ENCODE results near the gene FOXP1.
A peak's percentile ranks its signal among the peaks of the same experiment; 100 is the strongest.
"Not testable (repeated sequence)": the region's sequence is repeated elsewhere in the genome, so short reads cannot be mapped to it uniquely, and the experiment has no call there.

Gene FOXP1

DNA sequence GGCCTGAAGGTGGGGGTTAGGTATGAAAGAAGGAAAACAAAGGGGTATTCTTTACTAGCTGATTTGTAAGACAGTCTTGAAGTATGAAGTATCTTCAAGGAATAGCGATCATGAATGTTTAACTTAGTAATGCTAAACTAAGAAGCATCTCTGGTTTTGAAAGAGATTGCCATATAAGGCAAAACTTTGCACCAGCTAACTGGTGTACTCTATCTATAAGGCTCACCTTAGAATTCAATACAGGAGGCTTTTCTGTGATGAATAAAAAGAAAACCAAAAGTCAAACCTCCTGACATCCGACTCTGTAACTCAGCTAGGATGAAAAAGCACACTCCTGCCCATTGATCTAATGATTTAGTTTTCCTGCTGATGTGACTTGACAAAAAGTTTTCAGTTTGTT lies 54.7 kb downstream of the FOXP1 start:
- no peak for DNase-seq (ENCODE audit: low read depth)

- DNase-seq (ENCODE audit: low read depth): not testable (repeated sequence)
Observed at GRCh38 chr3:71526448-71526847, 57.1 kb downstream of the FOXP1 start.

GRCh38 chr3:71525391-71525790 lies 58.1 kb downstream of the FOXP1 start:
- no peak for DNase-seq (ENCODE audit: low read depth)

GRCh38 chr3:71524672-71525071 lies 58.9 kb downstream of the FOXP1 start:
- DNase-seq (ENCODE audit: low read depth): no peak

- DNase-seq (ENCODE audit: low read depth): no peak
Observed at GRCh38 chr3:71523628-71524027, 59.9 kb downstream of the FOXP1 start.

- DNase-seq (ENCODE audit: low read depth): no peak
Observed at GRCh38 chr3:71521940-71522876, 61.3 kb downstream of the FOXP1 start.

DNA sequence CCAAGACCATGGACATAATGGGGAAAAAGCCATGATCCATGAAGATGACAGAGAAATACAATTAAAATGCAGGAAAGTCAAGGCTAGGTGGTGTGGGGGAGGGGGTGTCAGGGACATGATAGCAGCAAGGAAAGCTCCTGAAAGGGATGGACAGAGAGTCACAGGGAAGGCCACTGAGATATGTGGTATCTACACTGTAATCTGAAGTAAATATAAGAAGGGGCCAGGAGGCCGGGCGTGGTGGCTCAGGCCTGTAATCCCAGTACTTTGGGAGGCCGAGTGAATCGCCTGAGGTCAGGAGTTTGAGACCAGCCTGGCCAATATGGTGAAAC lies 62.5 kb downstream of the FOXP1 start:
- no peak for DNase-seq (ENCODE audit: low read depth)

GRCh38 chr3:71520161-71521020 lies 63.1 kb downstream of the FOXP1 start:
- no peak for DNase-seq (ENCODE audit: low read depth)

GRCh38 chr3:71518089-71518488 lies 65.4 kb downstream of the FOXP1 start:
- DNase-seq (ENCODE audit: low read depth): no peak

- no peak for DNase-seq (ENCODE audit: low read depth)
Observed at GRCh38 chr3:71517271-71517791, 66.2 kb downstream of the FOXP1 start.

- no peak for DNase-seq (ENCODE audit: low read depth)
Observed at GRCh38 chr3:71515636-71516365, 67.7 kb downstream of the FOXP1 start.

DNA sequence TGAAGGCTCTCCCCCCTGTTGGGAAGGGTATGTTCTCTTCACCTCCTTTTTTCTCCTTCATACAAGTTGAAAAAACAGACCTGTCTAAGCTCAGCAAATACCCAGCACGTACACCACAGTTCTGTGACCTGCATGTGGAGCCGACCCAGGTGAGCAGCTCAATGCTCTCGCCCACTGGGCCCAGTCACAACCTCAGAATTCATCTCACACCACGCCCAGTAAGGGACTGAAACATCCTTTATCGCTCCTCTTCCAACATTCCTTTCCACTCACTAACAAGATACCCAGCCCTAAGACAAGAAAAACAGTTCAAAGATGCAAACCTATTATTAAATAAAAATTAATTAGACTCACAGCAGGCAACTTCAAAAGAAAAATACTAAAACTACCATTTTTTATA lies 68.9 kb downstream of the FOXP1 start:
- no peak for DNase-seq (ENCODE audit: low read depth)

GRCh38 chr3:71513515-71513914 lies 70.0 kb downstream of the FOXP1 start:
- DNase-seq (ENCODE audit: low read depth): no peak

DNA sequence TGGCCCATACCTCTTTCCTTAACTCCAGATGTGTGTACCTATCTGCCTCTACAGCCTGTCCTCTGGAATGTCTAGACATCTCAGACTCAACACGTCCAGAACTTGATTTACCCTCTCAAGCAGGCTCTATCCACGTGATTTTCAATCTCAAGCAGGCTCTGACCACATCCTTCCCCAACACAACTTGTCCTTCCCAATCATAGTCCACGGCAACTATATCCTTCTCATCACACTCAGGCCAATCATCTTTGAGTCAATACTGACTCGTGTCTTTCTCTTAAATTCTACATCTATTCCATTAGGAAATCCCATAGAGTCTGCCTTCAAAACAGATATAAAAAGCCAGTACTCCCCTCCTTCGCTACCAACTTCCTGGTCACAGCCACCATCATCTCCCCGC lies 70.4 kb downstream of the FOXP1 start:
- DNase-seq (ENCODE audit: low read depth): no peak

DNA sequence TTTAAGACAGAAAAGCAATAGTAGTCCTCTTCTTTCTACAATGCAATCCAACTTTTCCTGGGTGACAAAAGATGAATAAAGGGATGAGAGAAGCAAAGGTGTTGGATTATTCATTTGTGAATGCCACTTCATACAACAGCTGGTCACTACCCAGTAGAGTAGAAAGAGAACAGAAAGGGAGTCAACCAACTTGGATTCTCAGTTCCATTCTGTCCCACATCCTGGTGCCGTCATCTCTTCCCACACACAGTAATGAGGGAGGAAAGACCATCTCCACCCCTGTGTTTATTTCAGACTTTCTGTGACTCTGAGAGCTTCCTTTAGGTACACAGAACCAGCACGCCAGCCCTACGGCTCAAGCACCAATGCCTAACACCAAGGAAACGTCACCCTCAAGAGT lies 71.0 kb downstream of the FOXP1 start:
- no peak for DNase-seq (ENCODE audit: low read depth)

GRCh38 chr3:71512000-71512399 lies 71.5 kb downstream of the FOXP1 start:
- DNase-seq (ENCODE audit: low read depth): no peak

DNA sequence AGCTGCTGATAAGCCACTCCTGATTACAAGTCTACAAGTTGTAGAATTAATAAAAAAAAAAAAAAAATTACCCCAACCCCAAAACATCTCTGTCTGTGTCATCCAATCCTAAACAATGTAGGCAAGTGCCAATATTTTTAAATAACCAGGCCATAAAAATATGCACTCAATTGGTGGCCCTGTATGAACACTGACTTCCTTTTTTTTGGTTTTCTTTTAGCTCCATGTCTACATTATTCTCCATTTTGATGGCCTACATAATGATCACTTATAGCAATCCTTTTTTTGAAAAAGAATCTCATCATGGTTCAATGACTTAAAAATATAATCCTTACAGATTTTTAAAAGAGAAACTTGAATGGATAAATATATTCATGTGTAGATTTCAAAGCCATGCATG lies 72.1 kb downstream of the FOXP1 start:
- no peak for DNase-seq (ENCODE audit: low read depth)

GRCh38 chr3:71511037-71511436 lies 72.5 kb downstream of the FOXP1 start:
- peak; percentile 46 for DNase-seq (ENCODE audit: low read depth)

GRCh38 chr3:71510510-71510909 lies 73.0 kb downstream of the FOXP1 start:
- no peak for DNase-seq (ENCODE audit: low read depth)

DNA sequence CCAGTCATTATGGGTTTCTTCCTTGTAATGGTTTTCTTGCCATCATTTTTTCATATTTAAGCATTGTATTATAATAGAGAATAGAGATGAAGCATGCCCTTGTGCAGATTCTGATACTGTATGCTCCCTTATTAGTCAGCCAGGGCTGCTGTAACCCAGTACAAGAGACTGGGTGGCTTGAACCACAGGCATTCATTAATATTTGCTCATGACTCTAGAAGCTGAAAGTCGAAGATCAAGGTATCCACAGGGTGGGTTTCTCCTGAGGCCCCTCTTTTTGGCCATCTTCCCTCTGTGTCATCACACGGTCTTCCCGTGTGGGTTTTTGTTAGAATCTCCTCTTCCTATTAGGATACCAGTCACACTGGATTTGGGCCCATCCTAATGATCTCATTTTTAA lies 74.5 kb downstream of the FOXP1 start:
- no peak for DNase-seq (ENCODE audit: low read depth)

DNA sequence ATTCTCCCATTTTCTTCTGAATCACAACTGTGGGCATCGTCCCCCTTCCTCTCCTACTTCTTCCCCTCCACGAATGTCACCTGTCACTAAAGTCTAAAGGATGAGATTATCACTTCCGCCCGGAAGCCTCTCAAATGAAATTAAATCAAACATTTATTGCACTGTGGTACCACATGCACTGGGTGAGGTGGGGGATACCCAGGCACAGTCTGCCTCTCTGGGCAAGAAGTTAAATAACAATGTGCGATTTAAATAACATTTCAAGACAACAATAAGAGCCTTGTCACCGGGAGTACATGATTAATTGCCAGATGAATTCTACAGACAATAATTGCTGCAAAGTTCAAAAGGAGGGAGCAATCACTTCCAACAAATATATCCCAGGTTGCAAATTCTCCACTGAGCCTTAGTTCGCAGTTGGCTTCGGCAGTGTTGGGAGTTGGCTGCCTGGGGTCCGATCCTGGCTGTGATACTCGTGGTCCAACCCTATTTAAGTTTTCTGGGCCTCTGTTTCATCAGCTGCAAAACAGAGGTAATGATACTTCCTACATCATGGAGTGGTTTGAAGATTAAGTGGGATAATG lies 77.7 kb downstream of the FOXP1 start:
- no peak for DNase-seq (ENCODE audit: low read depth)
